Hepatocyte (in vitro differentiated cells): Measurements from ENCODE around the gene GPRC5D. TPM values are rescaled to one million over a fixed set of nuclear protein-coding genes. Genes with fewer than 3 reads are reported as not detected.

Experiments
- DNase-seq: peaks from one replicate; pipeline ENCODE4 v3.0.0-alpha.2; 2016; ENCODE audit warnings: low spot score
- H2AFZ ChIP-seq: fragments of 200-600 bp; sonication (generic); 2 replicates; pipeline ENCODE4 v1.6.0; 2016; ENCODE audit warnings: antibody characterized with exemption, mild to moderate bottlenecking
- H3K27ac ChIP-seq: fragments of 200-600 bp; sonication (generic); 2 replicates; pipeline ENCODE4 v1.5.1; 2016; ENCODE audit warnings: mild to moderate bottlenecking
- H3K27me3 ChIP-seq: fragments of 200-600 bp; sonication (generic); 2 replicates; pipeline ENCODE4 v1.6.1; 2016
- H3K36me3 ChIP-seq: fragments of 200-600 bp; sonication (generic); replicated peaks from 2 replicates; pipeline ENCODE4 v1.5.1; 2016; ENCODE audit warnings: low read depth; ENCODE audit not compliant: insufficient read depth
- H3K4me1 ChIP-seq: fragments of 200-600 bp; sonication (generic); 2 replicates; pipeline ENCODE4 v1.5.1; 2016; ENCODE audit warnings: mild to moderate bottlenecking, moderate library complexity; ENCODE audit not compliant: insufficient read depth
- H3K4me2 ChIP-seq: fragments of 200-600 bp; sonication (generic); 2 replicates; pipeline ENCODE4 v1.6.0; 2016
- H3K4me3 ChIP-seq: fragments of 200-600 bp; sonication (generic); 2 replicates; pipeline ENCODE4 v1.5.1; 2016; ENCODE audit warnings: mild to moderate bottlenecking
- H3K79me2 ChIP-seq: fragments of 200-600 bp; sonication (generic); 2 replicates; pipeline ENCODE4 v1.6.0; 2017; ENCODE audit warnings: mild to moderate bottlenecking
- H3K9me2 ChIP-seq: fragments of 200-600 bp; sonication (generic); replicated peaks from 2 replicates; pipeline ENCODE4 v1.6.0; 2017; ENCODE audit warnings: mild to moderate bottlenecking; ENCODE audit not compliant: insufficient read depth
- H3K9me3 ChIP-seq: fragments of 200-600 bp; sonication (generic); 2 replicates; pipeline ENCODE4 v1.5.1; 2016; ENCODE audit warnings: low read depth, mild to moderate bottlenecking
- H4K20me1 ChIP-seq: fragments of 200-600 bp; sonication (generic); 2 replicates; pipeline ENCODE4 v1.6.0; 2016; ENCODE audit warnings: mild to moderate bottlenecking; ENCODE audit not compliant: insufficient read depth, poor library complexity, severe bottlenecking
- EZH2 ChIP-seq: fragments of 200-600 bp; sonication (generic); IDR thresholded peaks from 2 replicates; pipeline ENCODE4 v1.6.1; 2016; ENCODE audit warnings: antibody characterized with exemption, mild to moderate bottlenecking, borderline replicate concordance
- EZH2phosphoT487 ChIP-seq: fragments of 200-600 bp; sonication (generic); IDR thresholded peaks from one replicate; pipeline ENCODE4 v1.6.1; 2018; ENCODE audit warnings: antibody characterized with exemption, mild to moderate bottlenecking, low read depth, moderate library complexity; ENCODE audit not compliant: unreplicated experiment, severe bottlenecking
- WGBS: methylation state at CpG from one replicate; pipeline ENCODE4 v1.1.6; 2016; ENCODE audit warnings: low lambda C conversion rate; ENCODE audit errors: missing lambda C conversion rate; 5-methylcytosine and 5-hydroxymethylcytosine counted together
- polyA plus RNA-seq: library from polyadenylated mRNA; unstranded; fragments of >200 nt; fragmentation: Nextera tagmentation; extraction: Ambion mirVana; gene quantifications from 2 replicates; pipeline ENCODE4 v1.2.1, GENCODE V29; 2016
- total RNA-seq: library from RNA; depleted of rRNA; stranded (reverse); fragments of >200 nt; gene quantifications from 2 replicates; pipeline ENCODE4 v1.2.3, GENCODE V29; 2014
- TF ChIP-seq, protein P1 (sequence below): fragments of 200-600 bp; sonication (generic); IDR thresholded peaks from 2 replicates; pipeline ENCODE4 v1.5.1; 2016; ENCODE audit warnings: antibody characterized with exemption, mild to moderate bottlenecking; ENCODE audit not compliant: poor library complexity

The GPRC5D gene
- total and polyA plus RNA-seq, 2 experiments from 2014 or later = not detected

DNA sequence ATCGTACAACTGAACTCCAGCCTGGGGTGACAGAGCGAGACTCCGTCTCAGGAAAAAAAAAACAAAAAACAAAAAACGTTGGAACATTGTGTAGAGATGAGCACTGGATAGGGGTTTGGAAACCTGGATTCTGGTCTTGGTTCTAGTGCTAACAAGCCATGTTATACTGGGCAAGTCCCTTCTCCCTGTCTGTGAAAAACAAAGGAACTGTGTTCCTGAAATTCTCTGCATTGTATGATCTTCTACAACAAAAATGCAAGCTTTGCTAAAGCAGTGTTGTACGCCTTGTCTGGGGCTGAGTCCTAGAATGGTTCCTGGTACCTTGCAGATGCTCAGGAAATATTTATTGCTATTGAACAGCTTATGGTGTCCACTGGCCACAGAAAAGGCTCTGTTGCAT is 13.4 kb downstream of the GPRC5D start:
- no peaks in the 10 kb centered on the region for H3K4me1 ChIP-seq
- no peaks in the 10 kb centered on the region for H3K9me3 ChIP-seq
- 88% methylated on average over 5 of the region's 5 CpGs for WGBS
- H3K4me2 ChIP-seq = no peak overlapping the region
- TF ChIP-seq EZH2 (no peak), EZH2phosphoT487 (no peak)
- TF ChIP-seq, protein P1, sequence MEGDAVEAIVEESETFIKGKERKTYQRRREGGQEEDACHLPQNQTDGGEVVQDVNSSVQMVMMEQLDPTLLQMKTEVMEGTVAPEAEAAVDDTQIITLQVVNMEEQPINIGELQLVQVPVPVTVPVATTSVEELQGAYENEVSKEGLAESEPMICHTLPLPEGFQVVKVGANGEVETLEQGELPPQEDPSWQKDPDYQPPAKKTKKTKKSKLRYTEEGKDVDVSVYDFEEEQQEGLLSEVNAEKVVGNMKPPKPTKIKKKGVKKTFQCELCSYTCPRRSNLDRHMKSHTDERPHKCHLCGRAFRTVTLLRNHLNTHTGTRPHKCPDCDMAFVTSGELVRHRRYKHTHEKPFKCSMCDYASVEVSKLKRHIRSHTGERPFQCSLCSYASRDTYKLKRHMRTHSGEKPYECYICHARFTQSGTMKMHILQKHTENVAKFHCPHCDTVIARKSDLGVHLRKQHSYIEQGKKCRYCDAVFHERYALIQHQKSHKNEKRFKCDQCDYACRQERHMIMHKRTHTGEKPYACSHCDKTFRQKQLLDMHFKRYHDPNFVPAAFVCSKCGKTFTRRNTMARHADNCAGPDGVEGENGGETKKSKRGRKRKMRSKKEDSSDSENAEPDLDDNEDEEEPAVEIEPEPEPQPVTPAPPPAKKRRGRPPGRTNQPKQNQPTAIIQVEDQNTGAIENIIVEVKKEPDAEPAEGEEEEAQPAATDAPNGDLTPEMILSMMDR = no peak
- H4K20me1 ChIP-seq = no peaks in the 10 kb centered on the region
- no peak for DNase-seq
- no peak overlapping the region for H2AFZ ChIP-seq
- H3K36me3 ChIP-seq = no peaks in the 10 kb centered on the region
- H3K4me3 ChIP-seq = no peak overlapping the region
- H3K9me2 ChIP-seq = no peaks in the 10 kb centered on the region
- H3K79me2 ChIP-seq = no peaks in the 10 kb centered on the region
- no peaks in the 10 kb centered on the region for H3K27me3 ChIP-seq
- H3K27ac ChIP-seq = no peak overlapping the region

DNA sequence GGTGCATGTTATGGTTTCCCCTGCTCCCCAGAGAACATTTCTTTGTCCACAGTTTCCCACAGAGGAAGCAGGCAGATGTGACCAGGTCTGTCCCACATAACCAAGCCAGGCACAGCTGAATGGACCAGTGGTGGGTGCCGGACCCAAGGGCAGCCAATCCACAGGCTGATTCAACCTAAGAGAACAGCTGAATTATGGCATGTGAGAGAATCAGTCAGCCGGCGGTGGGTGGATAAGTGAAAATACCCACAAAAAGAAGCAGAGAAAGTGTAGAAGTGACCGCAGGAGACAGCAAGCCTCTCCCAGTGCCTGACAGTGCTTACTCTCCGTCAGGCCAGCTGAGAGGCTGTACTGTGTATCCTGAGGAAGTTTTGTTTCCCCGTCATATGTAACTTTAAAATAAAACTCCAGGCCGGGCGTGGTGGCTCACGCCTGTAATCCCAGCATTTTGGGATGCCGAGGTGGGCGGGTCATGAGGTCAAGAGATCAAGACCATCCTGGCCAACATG is 14.9 kb downstream of the GPRC5D start:
- no peak for DNase-seq
- H3K27me3 ChIP-seq = no peaks in the 10 kb centered on the region
- no peaks in the 10 kb centered on the region for H3K79me2 ChIP-seq
- no peak overlapping the region for H3K4me3 ChIP-seq
- no peaks in the 10 kb centered on the region for H3K9me2 ChIP-seq
- H3K27ac ChIP-seq = no peak overlapping the region
- TF ChIP-seq EZH2phosphoT487 (no peak), EZH2 (no peak)
- TF ChIP-seq, protein P1 = no peak
- H3K4me2 ChIP-seq = no peak overlapping the region
- WGBS = 94% methylated on average over 11 of the region's 11 CpGs
- H3K4me1 ChIP-seq = no peaks in the 10 kb centered on the region
- no peaks in the 10 kb centered on the region for H3K36me3 ChIP-seq
- no peaks in the 10 kb centered on the region for H4K20me1 ChIP-seq
- H2AFZ ChIP-seq = no peak overlapping the region
- H3K9me3 ChIP-seq = no peaks in the 10 kb centered on the region

DNA sequence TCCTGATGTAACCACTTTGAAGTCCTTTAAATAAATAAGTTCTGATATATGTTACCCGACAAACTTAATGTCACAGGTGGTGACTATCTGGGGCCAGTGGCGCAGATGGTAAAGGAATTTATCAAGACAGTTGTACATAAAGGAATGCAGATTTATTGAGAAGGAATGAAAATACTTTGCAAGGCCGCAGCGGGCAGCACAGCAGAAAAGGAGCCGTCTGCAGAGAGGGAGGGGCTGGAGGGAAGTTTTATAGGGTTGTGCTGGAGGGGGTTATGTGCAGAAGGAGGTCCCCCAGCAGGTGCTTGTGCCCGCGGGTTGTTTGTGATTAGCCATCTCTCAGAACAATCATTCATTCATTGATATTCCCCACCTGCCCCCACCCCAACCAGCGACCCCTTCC is 17.4 kb downstream of the GPRC5D start:
- no peak overlapping the region for H3K4me2 ChIP-seq
- no peaks in the 10 kb centered on the region for H3K27me3 ChIP-seq
- H3K79me2 ChIP-seq = no peaks in the 10 kb centered on the region
- no peaks in the 10 kb centered on the region for H3K9me3 ChIP-seq
- H2AFZ ChIP-seq = no peak overlapping the region
- no peaks in the 10 kb centered on the region for H3K9me2 ChIP-seq
- TF ChIP-seq, protein P1 = no peak
- TF ChIP-seq EZH2 (no peak), EZH2phosphoT487 (no peak)
- H3K4me1 ChIP-seq = no peaks in the 10 kb centered on the region
- H4K20me1 ChIP-seq = no peaks in the 10 kb centered on the region
- H3K36me3 ChIP-seq = no peaks in the 10 kb centered on the region
- no peak overlapping the region for H3K27ac ChIP-seq
- 39% methylated on average over 8 of the region's 8 CpGs for WGBS
- no peak for DNase-seq
- H3K4me3 ChIP-seq = no peak overlapping the region

DNA sequence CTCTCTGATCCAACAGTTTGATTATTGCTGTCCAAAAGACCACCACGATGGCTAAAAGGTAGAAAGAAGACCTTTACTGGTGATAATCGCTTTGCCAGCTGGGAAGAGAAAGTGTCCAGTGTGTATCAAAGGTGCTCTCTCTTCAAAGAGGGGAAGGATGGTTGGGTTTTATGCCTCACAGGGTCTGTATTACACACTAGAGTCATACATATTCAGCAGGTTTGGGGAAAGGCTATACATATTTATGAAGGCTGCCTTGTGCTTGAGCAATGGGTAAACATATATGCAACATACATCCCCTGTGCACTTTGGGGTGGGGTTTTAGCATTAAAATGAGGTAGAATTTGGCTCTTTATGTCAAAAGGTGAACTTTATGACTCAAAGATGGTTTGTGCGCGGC is 18.2 kb downstream of the GPRC5D start:
- TF ChIP-seq EZH2phosphoT487 = no peak
- TF ChIP-seq EZH2 = no peak
- TF ChIP-seq, protein P1 = no peak
- Histone ChIP-seq H3K4me2 (no peak overlapping the region), H3K9me3 (no peaks in the 10 kb centered on the region), H3K27ac (no peak overlapping the region), H2AFZ (no peak overlapping the region), H3K36me3 (no peaks in the 10 kb centered on the region), H3K4me1 (no peaks in the 10 kb centered on the region), H3K79me2 (no peaks in the 10 kb centered on the region), H3K27me3 (no peaks in the 10 kb centered on the region), H3K9me2 (no peaks in the 10 kb centered on the region), H4K20me1 (no peaks in the 10 kb centered on the region), H3K4me3 (no peak overlapping the region)
- WGBS = 92% methylated on average over 4 of the region's 4 CpGs
- DNase-seq = no peak
